ENCODE measurements around the gene KCNQ5.

KCNQ5 gene

GRCh38 chr6:72849346-72849745, 227.5 kb downstream of the KCNQ5 start:
- H3K4me3 ChIP-seq (ENCODE audit: low read depth, low read length): no peak overlapping the region
- no peak for TF ChIP-seq CTCF (IDR thresholded peaks at IDR 0.05; ENCODE audit: low read depth, low read length)

- H3K4me3 ChIP-seq (ENCODE audit: low read depth, low read length): no peak overlapping the region
- TF ChIP-seq CTCF (IDR thresholded peaks at IDR 0.05; ENCODE audit: low read depth, low read length): no peak
These were observed 228.2 kb downstream of the KCNQ5 start for GRCh38 chr6:72850040-72850439.

GRCh38 chr6:72850469-72850868, 228.6 kb downstream of the KCNQ5 start:
- no peak overlapping the region for H3K4me3 ChIP-seq (ENCODE audit: low read depth, low read length)
- no peak for TF ChIP-seq CTCF (IDR thresholded peaks at IDR 0.05; ENCODE audit: low read depth, low read length)

GRCh38 chr6:72855471-72855870, 233.6 kb downstream of the KCNQ5 start:
- H3K4me3 ChIP-seq (ENCODE audit: low read depth, low read length): no peak overlapping the region
- no peak for TF ChIP-seq CTCF (IDR thresholded peaks at IDR 0.05; ENCODE audit: low read depth, low read length)

- TF ChIP-seq CTCF (IDR thresholded peaks at IDR 0.05; ENCODE audit: low read depth, low read length): no peak
- no peak overlapping the region for H3K4me3 ChIP-seq (ENCODE audit: low read depth, low read length)
These were observed 234.9 kb downstream of the KCNQ5 start for GRCh38 chr6:72856801-72857200.

- H3K4me3 ChIP-seq (ENCODE audit: low read depth, low read length): no peak overlapping the region
- TF ChIP-seq CTCF (IDR thresholded peaks at IDR 0.05; ENCODE audit: low read depth, low read length): no peak
These were observed 236.1 kb downstream of the KCNQ5 start for GRCh38 chr6:72857791-72858585.

- TF ChIP-seq CTCF (IDR thresholded peaks at IDR 0.05; ENCODE audit: low read depth, low read length): no peak
- H3K4me3 ChIP-seq (ENCODE audit: low read depth, low read length): no peak overlapping the region
These were observed 239.2 kb downstream of the KCNQ5 start for GRCh38 chr6:72861059-72861458.
